NCI-H146 treated with DMSO at 0.1 percent for 48 hours (cell line): ENCODE data around the gene BTNL9.
"Not testable (repeated sequence)": the region's sequence is repeated elsewhere in the genome, so short reads cannot be mapped to it uniquely, and the experiment has no call there.

Source experiments
- DNase-seq: peaks from one replicate; lab custom pipeline; 2025; ENCODE audit not compliant: unreplicated experiment; lab: John Stamatoyannopoulos, UW

The BTNL9 gene

GRCh38 chr5:181039931-181040630 lies at the start of gene BTNL9:
Gene BTNL9 (plus strand): TSS chr5:181040266. CDS start chr5:181045490, 5,224 bp downstream.
- no peak for DNase-seq

DNA sequence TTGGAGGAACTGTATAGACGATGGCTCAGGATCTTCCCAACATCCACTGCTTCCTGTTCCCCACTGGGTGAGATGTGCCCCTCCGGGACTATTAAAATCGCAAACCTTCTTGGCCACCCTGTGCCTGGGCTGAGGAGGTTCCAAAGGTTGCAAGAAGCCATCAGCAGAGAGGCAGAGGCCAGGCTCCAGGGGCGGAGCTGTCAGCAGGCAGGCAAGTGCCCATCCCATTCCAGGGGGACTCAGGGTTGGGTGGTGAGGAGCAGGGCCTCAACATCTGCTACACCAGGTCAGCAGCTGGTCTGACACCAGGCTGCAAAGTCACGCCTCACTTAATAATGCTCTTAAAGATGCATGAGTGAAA lies 49.2 kb upstream of the BTNL9 start:
- DNase-seq = no peak

DNA sequence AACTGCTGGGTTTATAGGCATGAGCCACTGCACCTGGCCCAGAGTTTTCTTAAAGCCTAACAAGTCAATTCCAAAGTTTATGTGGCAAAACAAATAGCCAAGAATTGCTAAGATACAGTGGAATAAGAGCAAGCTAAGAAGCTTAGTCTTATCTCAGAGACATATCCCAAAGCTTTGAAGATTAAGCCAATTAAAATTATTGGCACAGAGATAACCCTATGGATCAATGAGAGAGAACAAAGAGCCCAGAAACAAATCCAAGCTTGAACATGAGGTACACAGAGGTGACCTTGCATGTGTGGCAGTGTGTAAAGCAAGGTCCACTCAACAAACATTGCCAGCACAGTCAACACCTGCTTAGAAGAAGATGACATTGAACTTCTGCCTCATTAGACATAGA lies 38.1 kb upstream of the BTNL9 start:
- DNase-seq = no peak

- DNase-seq = no peak
Observed at GRCh38 chr5:181005791-181006190, 34.3 kb upstream of the BTNL9 start.

DNA sequence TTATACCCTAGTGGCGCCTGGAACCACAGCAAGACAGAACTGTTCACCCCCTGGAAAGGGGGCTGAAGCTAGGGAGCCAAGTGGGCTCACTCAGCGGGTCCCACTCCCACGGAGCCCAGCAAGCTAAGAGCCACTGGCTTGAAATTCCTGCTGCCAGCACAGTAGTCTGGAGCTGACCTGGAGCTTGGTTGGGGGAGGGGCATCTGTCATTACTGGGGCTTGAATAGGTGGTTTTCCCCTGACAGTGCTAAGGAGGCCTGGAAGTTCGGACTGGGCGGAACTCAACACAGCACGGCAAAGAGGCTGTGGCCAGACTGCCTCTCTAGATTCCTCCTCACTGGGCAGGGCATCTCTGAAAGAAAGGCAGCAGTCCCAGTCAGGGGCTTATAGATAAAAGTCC lies 31.9 kb upstream of the BTNL9 start:
- DNase-seq = no peak

- DNase-seq = not testable (repeated sequence)
Observed at GRCh38 chr5:181010018-181010417, 30.0 kb upstream of the BTNL9 start.

DNA sequence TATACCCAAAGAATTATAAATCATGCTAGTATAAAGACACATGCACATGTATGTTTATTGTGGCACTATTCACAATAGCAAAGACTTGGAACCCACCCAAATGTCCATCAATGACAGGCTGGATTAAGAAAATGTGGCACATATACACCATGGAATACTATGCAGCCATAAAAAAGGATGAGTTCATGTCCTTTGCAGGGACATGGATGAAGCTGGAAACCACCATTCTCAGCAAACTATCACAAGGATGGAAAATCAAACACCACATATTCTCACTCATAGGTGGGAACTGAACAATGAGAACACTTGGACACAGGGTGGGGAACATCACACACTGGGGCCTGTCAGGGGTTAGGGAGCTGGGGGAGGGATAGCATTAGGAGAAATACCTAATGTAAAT lies 25.4 kb upstream of the BTNL9 start:
- not testable (repeated sequence) for DNase-seq

DNA sequence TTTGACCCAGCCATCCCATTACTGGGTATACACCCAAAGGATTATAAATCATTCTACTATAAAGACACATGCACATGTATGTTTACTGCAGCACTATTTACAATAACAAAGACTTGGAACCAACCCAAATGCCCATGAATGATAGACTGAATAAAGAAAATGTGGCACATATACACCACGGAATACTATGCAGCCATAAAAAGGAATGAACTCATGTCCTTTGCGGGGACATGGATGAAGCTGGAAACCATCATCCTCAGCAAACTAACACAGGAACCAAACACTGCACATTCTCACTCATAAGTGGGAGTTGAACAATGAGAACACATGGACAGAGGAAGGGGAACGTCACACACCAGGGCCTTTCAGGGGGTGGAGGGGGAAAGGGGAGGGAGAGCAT lies 22.6 kb upstream of the BTNL9 start:
- not testable (repeated sequence) for DNase-seq

GRCh38 chr5:181020688-181021087 lies 19.4 kb upstream of the BTNL9 start:
- DNase-seq = no peak

- no peak for DNase-seq
Observed at GRCh38 chr5:181024245-181025064, 15.6 kb upstream of the BTNL9 start.

GRCh38 chr5:181027452-181028031 lies 12.5 kb upstream of the BTNL9 start:
- DNase-seq = no peak

DNA sequence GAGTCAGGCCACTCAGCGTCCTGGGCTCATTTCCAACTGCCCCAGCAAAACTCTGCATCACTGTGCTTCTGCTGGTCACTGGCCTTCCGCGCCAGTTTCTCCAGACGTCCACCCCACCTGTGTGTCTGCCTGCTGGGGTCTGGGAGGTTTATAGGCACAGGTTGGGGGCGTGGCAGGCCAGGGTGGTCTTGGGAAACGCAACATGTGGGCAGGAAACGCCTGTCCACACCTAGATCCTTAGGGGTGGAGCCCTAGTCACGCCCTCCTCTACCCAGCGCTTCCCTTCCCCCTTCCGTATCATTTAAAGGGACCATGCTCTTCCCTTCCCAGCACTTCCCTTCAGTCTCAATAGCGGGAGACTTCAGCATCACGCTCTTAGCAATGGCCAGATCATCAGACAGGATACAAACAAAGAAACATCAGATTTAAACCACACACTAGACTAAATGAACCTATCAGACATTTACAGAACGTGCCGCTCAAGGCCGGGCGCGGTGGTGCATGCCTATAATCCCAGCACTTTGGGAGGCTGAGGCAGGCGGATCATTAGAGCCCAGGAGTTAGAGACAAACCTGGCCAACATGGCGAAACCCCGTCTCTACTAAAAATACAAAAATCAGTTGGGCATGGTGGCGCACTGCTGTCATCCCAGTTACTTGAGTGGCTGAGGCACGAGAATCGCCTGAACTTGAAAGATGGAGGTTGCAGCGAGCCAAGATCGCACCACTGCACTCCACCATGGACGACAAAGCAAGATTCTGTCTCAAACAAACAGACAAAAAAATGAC lies 11.8 kb upstream of the BTNL9 start:
- DNase-seq = no peak

- DNase-seq = no peak
Observed at GRCh38 chr5:181031716-181032115, 8.3 kb upstream of the BTNL9 start.

DNA sequence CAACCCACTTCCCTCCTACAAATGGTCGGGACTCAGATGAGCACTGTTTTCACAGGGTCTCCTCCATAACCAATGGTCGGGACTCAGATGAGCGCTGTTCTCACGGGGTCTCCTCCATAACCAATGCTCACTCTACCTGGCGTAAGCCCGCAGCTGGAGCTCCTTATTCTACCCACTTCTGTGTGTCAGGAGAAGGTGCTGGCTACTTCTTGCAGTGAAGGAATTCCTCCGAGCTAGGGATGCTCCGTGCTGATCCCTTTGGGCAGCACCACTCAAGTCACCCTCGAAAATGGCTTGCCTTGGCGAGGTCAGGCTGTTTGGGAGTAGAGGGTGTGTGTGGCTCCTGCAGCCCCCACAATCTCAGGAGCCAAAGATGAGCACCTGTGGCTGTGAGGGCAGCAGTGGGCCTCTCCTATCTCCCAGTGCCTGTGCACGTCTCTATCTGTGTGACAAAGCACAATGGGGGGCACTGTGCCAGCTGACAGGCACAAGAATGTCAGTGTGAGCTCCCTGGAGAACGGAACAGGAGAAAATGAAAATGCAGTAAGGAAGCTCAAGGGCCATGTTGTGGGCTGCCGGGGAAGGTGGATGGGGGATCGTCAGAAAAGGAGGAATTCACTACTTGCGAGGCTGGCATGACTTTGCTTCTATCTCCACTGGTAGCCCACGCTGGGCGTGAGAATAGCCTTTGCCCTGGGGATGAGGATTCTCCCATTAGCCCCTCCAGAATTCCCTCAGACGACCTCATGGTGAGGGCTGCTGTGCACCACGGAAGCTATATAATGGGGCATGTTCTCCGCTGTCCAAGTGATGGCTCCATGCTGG lies 3.9 kb upstream of the BTNL9 start:
- DNase-seq = no peak

DNA sequence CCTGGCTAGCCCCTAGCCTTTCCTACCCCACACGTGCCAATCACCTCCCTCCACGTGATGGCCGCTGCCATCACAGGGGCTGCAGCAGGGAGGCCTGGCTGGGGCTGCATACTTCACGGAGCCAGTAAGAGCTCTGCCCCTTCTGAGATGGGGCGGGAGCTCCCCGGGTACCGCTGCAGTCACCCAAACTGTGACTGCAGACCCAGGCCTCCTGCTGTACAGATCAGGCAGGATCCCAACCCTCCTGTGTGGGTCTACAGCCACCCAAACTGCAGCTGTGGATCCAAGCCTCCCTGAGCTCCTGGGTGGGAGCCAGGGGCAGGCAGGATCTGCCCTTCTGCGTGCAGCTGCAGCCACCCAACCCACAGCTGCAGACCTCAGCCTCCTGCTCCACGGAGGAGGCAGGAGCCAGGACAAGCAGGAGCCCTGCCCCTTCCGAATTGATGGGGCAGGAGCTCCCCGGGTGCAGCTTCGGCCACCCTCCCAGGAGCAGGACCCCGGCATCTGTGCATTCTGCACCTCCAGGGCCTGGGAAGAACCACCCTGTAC lies 3.2 kb upstream of the BTNL9 start:
- no peak for DNase-seq

DNA sequence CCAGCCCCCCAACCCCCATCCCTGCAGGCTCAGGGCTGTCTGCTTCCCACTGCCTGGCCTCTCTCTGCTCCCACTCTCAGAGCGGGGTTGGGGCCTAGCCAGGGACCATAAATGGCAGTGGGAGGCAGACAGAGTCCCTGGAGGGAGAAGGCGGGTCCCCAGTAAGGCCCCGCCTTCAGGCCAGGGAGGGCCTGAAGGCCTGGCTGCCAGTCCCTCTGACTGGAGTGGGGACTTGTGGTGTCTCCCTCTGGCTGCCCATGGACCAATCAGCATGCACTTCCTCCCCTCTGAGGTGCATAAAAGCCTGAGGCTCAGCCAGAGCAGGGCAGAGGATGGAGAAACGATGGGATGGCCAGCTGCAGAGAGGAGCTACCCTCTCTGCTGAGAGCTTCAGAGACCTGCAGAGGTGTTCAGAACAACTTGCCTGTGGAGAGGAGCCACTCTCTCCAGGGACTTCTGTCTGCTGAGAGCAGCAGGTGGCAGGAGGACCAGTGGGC lies 2.7 kb upstream of the BTNL9 start:
- DNase-seq = no peak

DNA sequence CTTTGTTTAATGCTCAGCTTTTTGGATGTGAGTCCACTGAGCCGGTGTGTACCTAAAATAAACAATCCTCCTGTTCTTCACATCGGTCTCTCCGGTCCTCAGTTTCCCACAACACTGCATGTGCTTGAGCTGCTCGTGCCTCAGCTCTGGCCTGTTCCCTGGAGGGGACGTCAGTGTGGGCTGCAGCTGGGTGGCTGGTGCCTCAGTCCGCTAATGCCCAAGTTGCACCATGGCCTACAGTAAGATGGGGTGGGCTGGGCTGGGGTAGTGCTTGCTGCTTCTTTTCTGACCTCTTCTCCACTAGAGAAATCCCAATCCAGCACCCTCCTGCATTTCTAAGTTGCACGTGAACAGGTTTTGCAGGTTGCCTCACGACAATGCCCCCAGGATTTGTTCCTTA lies 595 bp upstream of the BTNL9 start:
- DNase-seq = no peak

- DNase-seq = no peak
Observed at GRCh38 chr5:181040631-181040945, 522 bp downstream of the BTNL9 start.

DNA sequence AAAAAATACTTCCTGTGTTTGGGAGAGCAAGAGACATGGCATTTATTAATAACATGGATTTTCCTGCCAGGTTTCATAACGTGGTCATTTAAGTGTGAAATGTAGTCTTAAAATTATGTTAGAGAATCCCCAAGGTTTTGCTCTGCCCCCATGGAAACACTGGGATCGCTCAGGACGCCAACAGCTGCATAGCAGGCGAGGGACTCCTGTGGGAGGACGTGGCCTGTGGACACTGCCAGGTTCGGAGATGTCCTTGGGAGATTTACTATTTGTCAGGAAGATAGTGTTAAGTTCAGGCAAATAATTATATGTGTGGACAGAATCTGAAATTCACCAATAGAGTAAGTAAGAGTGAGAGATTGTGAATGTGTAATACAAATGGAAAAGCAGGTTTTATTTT lies 977 bp downstream of the BTNL9 start:
- no peak for DNase-seq

- DNase-seq = no peak
Observed at GRCh38 chr5:181042036-181042713, 2.1 kb downstream of the BTNL9 start.
